ENCODE data around the gene FTO. TPM values are rescaled to one million over a fixed set of nuclear protein-coding genes. Genes with fewer than 3 reads are reported as not detected.

FTO gene
- total RNA-seq, 4 donors from 2014 or later, result 98.1 to 127 (median 109) TPM

DNA sequence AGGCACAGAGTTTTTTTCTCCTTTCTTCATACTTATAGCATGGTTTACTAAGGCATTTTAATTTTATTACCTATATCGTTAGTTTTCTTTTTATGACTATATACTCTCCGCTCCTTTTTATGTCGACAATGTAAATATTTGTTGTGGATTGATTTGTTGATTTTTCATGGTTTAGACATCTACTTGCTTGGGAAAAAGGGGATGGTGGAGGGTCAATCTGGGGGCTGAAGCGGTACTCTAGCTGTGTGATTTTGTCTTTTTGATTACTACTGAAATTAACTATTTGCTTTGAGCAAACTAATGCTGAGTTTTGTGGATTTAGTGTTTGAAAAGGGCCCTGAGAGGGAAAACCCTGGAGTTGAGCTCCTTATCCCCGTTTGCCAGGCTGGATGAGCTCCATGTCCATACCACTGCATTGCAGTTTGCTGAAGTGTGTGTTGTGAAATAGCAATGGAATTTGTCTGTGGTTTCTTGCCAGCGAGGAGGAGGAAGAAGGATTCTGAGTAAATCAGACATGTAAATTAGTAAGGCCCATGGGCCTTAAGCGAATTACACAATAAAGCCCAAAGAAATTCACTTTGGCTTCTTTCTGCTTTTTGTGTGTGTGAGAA is 72.0 kb downstream of the FTO start:
- Histone ChIP-seq H3K27me3 (no peaks in the 10 kb centered on the region), H3K36me3 (no peaks in the 10 kb centered on the region), H3K4me3 (no peak overlapping the region), H3K9me3 (no peaks in the 10 kb centered on the region), H3K4me1 (peaks cover 0 to 84% (median 18%) of the 10 kb centered on the region in 4 donors), H3K27ac (peak overlapping the region in 1 of 4 donors; percentile 36)
- DNase-seq (ENCODE audit: low spot score in 2 of 2), result peak in 1 of 2 donors; percentile 45
- 49 to 50% methylated on average over 7 of the region's 7 CpGs for WGBS, 2 donors
- TF ChIP-seq EP300 (IDR thresholded peaks at IDR 0.05) (peak in 1 of 2 donors; percentile 55), POLR2A (IDR thresholded peaks at IDR 0.05) (no peak)

DNA sequence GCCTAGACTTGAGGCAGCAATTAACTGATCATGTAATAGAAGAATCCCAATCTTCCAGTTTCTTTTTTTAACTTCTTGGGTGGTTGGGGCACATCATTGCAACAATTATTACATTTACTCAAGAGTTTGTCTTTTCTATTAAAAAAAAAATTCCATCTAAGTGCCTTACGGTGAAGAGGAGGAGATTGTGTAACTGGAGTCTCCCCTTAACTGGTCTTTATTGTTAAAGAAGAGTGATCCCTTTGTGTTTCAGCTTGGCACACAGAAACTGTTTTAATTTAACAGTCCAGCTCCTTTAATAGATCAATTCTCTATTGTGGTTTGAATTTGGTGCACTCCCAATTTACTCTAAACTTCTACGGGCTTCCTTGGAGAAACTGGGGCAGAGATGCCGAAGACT is 75.2 kb downstream of the FTO start:
- no peak for DNase-seq (ENCODE audit: low spot score in 2 of 2)
- Histone ChIP-seq H3K9me3 (no peaks in the 10 kb centered on the region), H3K4me3 (no peak overlapping the region), H3K36me3 (no peaks in the 10 kb centered on the region), H3K27me3 (no peaks in the 10 kb centered on the region), H3K27ac (no peak overlapping the region), H3K4me1 (peaks cover 0 to 58% (median 17%) of the 10 kb centered on the region in 4 donors)
- TF ChIP-seq POLR2A (IDR thresholded peaks at IDR 0.05) (no peak), EP300 (IDR thresholded peaks at IDR 0.05) (no peak)
- TF ChIP-seq, protein P1, sequence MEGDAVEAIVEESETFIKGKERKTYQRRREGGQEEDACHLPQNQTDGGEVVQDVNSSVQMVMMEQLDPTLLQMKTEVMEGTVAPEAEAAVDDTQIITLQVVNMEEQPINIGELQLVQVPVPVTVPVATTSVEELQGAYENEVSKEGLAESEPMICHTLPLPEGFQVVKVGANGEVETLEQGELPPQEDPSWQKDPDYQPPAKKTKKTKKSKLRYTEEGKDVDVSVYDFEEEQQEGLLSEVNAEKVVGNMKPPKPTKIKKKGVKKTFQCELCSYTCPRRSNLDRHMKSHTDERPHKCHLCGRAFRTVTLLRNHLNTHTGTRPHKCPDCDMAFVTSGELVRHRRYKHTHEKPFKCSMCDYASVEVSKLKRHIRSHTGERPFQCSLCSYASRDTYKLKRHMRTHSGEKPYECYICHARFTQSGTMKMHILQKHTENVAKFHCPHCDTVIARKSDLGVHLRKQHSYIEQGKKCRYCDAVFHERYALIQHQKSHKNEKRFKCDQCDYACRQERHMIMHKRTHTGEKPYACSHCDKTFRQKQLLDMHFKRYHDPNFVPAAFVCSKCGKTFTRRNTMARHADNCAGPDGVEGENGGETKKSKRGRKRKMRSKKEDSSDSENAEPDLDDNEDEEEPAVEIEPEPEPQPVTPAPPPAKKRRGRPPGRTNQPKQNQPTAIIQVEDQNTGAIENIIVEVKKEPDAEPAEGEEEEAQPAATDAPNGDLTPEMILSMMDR (IDR thresholded peaks at IDR 0.05), result no peak
- WGBS, 2 donors, result 37 to 49% methylated on average over 3 of the region's 3 CpGs

DNA sequence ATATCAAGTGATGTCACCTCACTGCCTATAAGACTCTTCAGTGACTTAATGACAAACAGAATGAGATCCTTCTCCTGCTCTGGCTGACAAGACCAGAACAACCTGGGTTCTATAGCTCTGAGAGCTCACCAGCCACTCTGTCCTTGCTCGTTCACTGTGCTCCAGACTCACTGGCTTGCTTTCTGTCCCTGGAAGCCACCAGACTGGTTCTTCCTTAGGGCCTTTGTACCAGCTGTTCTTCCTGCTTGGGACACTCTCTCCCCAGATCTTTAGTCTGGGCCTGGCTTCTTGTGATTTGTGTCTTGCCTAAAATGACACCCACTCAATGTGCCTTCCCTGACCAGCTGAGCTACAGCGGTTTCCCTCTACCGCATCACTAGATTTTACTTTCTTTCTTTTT is 76.1 kb downstream of the FTO start:
- TF ChIP-seq EP300 (IDR thresholded peaks at IDR 0.05), result no peak
- TF ChIP-seq, protein P1 (IDR thresholded peaks at IDR 0.05), result no peak
- TF ChIP-seq POLR2A (IDR thresholded peaks at IDR 0.05), result no peak
- no peak overlapping the region for H3K27ac ChIP-seq
- no peaks in the 10 kb centered on the region for H3K27me3 ChIP-seq
- peaks cover 0 to 59% (median 17%) of the 10 kb centered on the region in 4 donors for H3K4me1 ChIP-seq
- H3K9me3 ChIP-seq, result no peaks in the 10 kb centered on the region
- 98 to 99% methylated on average over 3 of the region's 3 CpGs for WGBS, 2 donors
- no peak overlapping the region for H3K4me3 ChIP-seq
- no peaks in the 10 kb centered on the region for H3K36me3 ChIP-seq
- no peak for DNase-seq (ENCODE audit: low spot score in 2 of 2)

DNA sequence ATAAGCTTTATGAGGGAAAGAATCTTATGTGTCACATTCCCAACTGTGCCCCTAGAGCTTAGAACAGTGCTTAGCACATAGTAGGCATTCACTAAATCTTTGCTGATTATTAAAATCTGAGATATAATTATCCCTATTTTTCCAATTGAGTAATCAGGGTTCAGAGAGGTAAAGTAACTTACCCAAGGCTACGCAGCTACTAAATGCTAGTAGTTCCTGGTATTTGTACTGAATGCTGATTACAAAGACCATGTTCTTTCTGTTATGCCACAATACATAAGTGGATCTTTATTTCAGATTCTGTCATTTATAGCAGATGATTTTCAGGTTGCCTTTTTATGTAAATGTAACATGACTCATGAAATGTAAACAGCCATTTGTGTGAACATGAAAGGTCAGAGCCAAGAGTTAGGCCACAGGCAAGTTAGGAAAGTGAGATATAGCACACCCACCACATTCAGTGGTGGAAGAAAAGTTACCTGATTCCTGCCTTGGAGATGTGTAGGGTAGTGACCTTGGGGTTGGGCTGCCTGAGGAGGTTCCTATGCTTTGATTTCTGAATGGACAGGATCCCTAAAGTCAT is 77.2 kb downstream of the FTO start:
- Histone ChIP-seq H3K27me3 (no peaks in the 10 kb centered on the region), H3K9me3 (no peaks in the 10 kb centered on the region), H3K4me1 (peaks cover 0 to 52% (median 7%) of the 10 kb centered on the region in 4 donors), H3K4me3 (no peak overlapping the region), H3K36me3 (no peaks in the 10 kb centered on the region), H3K27ac (no peak overlapping the region)
- no peak for DNase-seq (ENCODE audit: low spot score in 2 of 2)
- WGBS, 2 donors, result 100% methylated on average over 1 of the region's 1 CpG
- TF ChIP-seq POLR2A (IDR thresholded peaks at IDR 0.05) (no peak), EP300 (IDR thresholded peaks at IDR 0.05) (no peak)
- TF ChIP-seq, protein P1 (IDR thresholded peaks at IDR 0.05), result no peak

DNA sequence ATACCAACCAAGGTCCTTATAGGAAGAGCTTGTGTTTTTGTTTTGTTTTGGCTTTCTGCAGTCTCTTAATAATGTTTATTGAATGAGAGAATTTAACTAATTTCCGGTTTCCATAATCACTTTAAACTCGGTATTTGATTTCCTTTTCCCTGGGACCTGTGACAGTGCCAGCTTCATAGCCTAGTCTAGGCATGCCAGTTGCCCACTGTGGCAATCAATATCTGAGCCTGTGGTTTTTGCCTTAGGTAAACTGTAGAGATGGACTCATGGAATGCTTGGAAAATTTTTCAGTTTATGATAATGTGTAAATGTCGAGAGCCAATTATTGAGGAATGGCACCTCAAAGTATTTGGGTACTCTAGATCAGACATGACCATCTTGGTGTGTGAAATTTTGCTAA is 78.2 kb downstream of the FTO start:
- Histone ChIP-seq H3K4me1 (peaks cover 0 to 42% (median 5%) of the 10 kb centered on the region in 4 donors), H3K4me3 (no peak overlapping the region), H3K36me3 (no peaks in the 10 kb centered on the region), H3K27me3 (no peaks in the 10 kb centered on the region), H3K9me3 (no peaks in the 10 kb centered on the region), H3K27ac (no peak overlapping the region)
- DNase-seq (ENCODE audit: low spot score in 2 of 2), result no peak
- 96 to 98% methylated on average over 3 of the region's 3 CpGs for WGBS, 2 donors
- TF ChIP-seq, protein P1 (IDR thresholded peaks at IDR 0.05), result no peak
- no peak for TF ChIP-seq EP300 (IDR thresholded peaks at IDR 0.05)

Data from tibial nerve (tissue), 4 donors.